Esophagus squamous epithelium (tissue), 4 donors: ENCODE measurements around the gene TFDP3.

Experiments
- POLR2A ChIP-seq, 4 donors: fragments of 450-650 bp; IDR thresholded peaks; one replicate each; pipeline ENCODE4 v1.6.1; 2017; ENCODE audit warnings: antibody characterized with exemption in 4 of 4, mild to moderate bottlenecking in 4 of 4, moderate library complexity in 3 of 4
- TF ChIP-seq, protein P1 (sequence below), 6 experiments: fragments of 450-650 bp in 4 of 6; fragments of 200-600 bp in 2 of 6; sonication (generic) in 2 of 6; IDR thresholded peaks; one replicate each; pipeline ENCODE4 v1.5.1; 2016 to 2019; ENCODE audit warnings: antibody characterized with exemption in 6 of 6, mild to moderate bottlenecking in 4 of 6, moderate library complexity in 4 of 6

DNA sequence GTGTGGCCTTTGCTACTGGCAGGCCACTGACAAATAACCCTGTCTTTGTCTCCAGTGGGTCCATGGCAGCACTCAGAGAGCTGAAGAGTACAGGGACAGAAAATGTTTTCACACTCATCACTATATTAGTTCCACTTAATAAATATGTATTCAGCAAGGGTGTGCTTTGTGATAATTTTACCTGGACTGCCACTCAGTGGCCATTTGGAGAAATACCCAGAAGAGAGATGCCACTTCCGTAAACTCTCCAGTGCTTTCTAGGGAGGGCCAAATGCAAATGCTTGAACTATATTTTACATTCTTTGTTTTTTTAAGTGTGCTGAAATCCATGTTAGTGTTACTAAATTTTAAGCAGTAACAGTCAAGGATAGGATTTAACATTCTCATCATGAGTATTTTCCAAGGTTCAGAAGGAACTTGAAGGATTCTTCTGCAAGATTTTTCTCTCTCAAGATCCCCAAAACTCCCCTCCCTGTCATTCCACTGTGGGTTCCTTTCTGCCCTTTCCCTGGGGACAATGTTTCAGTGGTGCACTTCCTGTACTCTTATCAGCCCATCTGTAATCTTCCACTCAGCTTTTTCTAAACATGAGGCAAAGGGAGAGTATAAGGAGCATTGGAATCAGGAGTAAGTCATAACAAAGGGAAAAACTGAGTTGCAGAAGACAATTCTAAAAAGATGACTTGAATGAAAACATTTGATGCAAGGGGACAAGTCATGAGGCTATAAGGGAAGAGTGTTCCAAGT lies 46.0 kb downstream of the TFDP3 start:
- TF ChIP-seq, protein P1, sequence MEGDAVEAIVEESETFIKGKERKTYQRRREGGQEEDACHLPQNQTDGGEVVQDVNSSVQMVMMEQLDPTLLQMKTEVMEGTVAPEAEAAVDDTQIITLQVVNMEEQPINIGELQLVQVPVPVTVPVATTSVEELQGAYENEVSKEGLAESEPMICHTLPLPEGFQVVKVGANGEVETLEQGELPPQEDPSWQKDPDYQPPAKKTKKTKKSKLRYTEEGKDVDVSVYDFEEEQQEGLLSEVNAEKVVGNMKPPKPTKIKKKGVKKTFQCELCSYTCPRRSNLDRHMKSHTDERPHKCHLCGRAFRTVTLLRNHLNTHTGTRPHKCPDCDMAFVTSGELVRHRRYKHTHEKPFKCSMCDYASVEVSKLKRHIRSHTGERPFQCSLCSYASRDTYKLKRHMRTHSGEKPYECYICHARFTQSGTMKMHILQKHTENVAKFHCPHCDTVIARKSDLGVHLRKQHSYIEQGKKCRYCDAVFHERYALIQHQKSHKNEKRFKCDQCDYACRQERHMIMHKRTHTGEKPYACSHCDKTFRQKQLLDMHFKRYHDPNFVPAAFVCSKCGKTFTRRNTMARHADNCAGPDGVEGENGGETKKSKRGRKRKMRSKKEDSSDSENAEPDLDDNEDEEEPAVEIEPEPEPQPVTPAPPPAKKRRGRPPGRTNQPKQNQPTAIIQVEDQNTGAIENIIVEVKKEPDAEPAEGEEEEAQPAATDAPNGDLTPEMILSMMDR (IDR thresholded peaks at IDR 0.05): peak in 4 of 6 experiments; percentile 22 to 55 (median 34)
- no peak for TF ChIP-seq POLR2A (IDR thresholded peaks at IDR 0.05)
